ENCODE data around the gene CASKIN2. TPM values are rescaled to one million over a fixed set of nuclear protein-coding genes. Genes with fewer than 3 reads are reported as not detected.

Gene CASKIN2
- total RNA-seq, 1 experiment from 2014 or later, result 19.2 TPM

DNA sequence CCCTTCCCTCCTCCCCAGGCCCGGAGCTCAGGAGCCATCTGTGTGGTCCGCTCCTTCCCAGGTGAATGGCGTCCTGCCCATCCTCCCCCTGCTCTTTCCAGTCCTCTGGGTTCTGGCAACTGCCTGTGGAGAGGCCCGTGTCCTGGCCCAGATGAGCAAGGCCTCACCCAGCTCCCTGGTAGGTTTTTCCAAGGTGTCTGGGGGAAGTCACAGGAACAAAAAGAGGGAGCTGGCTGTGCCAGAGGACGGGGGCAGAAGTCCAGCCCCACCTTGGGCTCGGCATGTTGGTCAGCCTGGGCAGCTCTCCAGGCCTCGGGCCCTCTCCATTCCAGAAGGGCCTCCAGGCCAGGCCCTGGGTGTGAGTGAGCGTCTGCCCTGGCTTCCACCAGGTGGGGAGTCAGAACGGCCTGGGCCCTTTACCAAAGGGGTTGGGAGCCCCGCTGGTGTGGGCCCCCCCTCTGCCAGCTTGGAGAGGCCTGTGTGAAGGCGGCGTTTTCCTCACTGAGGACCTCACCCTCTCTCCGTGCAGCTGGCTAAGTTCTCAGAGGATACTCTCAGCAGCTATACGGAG is 25.1 kb downstream of the CASKIN2 start:
- no peak overlapping the region for H3K4me3 Mint-ChIP-seq (ENCODE audit: unreplicated experiment)
- ChIA-PET CTCF (interaction anchor here (0.7 to 1.4 kb wide), 2 partner anchors 14 to 26 kb away, joined by 3 to 4 read pairs; partner anchors contain the start of gene TSEN54), POLR2A (interaction anchor here (0.7 to 1.0 kb wide), 2 partner anchors 9 to 290 kb away, joined by 3 read pairs; no protein-coding TSS in a partner anchor)
- peaks cover 16% of the 10 kb centered on the region for H3K36me3 Mint-ChIP-seq (ENCODE audit: insufficient read depth, unreplicated experiment)
- intact Hi-C loops (cut with micrococcal nuclease), result no loop called here
- H3K27ac Mint-ChIP-seq (ENCODE audit: low read depth, unreplicated experiment), result no peak overlapping the region
- DNase-seq (ENCODE audit: unreplicated experiment), result no peak
- TF ChIP-seq, protein P1, sequence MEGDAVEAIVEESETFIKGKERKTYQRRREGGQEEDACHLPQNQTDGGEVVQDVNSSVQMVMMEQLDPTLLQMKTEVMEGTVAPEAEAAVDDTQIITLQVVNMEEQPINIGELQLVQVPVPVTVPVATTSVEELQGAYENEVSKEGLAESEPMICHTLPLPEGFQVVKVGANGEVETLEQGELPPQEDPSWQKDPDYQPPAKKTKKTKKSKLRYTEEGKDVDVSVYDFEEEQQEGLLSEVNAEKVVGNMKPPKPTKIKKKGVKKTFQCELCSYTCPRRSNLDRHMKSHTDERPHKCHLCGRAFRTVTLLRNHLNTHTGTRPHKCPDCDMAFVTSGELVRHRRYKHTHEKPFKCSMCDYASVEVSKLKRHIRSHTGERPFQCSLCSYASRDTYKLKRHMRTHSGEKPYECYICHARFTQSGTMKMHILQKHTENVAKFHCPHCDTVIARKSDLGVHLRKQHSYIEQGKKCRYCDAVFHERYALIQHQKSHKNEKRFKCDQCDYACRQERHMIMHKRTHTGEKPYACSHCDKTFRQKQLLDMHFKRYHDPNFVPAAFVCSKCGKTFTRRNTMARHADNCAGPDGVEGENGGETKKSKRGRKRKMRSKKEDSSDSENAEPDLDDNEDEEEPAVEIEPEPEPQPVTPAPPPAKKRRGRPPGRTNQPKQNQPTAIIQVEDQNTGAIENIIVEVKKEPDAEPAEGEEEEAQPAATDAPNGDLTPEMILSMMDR (IDR thresholded peaks at IDR 0.05; ENCODE audit: unreplicated experiment), result no peak
- no TSS peak for BruUV-seq (replicated peaks)
- no peaks in the 10 kb centered on the region for H3K27me3 Mint-ChIP-seq (ENCODE audit: insufficient read depth, unreplicated experiment)
- no peaks in the 10 kb centered on the region for H3K9me3 Mint-ChIP-seq (ENCODE audit: unreplicated experiment)
- H3K4me1 Mint-ChIP-seq (ENCODE audit: insufficient read depth, unreplicated experiment), result no peaks in the 10 kb centered on the region

DNA sequence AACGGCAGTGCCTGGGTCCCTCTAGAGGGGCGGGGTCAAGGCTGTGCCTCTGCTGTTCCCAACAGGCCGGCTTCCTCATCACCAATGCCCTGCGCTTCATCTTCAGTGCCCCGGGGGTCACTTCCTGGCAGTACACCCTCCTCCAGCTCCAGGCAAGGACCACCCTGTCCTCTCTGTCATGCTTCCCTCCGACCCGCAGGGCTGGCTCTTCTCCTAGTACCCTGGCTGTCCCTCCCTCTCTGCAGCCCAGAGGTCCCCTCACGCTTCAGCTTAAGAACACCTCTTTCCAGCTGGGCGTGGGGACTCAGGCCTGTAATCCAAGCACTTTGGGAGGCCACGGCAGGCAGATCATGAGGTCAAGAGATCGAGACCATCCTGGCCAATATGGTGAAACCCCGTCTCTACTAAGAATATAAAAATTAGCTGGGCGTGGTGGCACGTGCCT is 25.8 kb downstream of the CASKIN2 start:
- no peak for DNase-seq (ENCODE audit: unreplicated experiment)
- Mint-ChIP-seq H3K9me3 (ENCODE audit: unreplicated experiment) (no peaks in the 10 kb centered on the region), H3K27ac (ENCODE audit: low read depth, unreplicated experiment) (no peak overlapping the region), H3K4me3 (ENCODE audit: unreplicated experiment) (no peak overlapping the region), H3K27me3 (ENCODE audit: insufficient read depth, unreplicated experiment) (no peaks in the 10 kb centered on the region), H3K36me3 (ENCODE audit: insufficient read depth, unreplicated experiment) (peaks cover 11% of the 10 kb centered on the region), H3K4me1 (ENCODE audit: insufficient read depth, unreplicated experiment) (no peaks in the 10 kb centered on the region)
- ChIA-PET POLR2A (interaction anchor here (0.7 to 1.0 kb wide), 2 partner anchors 10 to 291 kb away, joined by 3 read pairs; no protein-coding TSS in a partner anchor), CTCF (interaction anchor here (0.7 to 1.4 kb wide), 2 partner anchors 14 to 27 kb away, joined by 3 to 4 read pairs; partner anchors contain the start of gene TSEN54)
- TF ChIP-seq, protein P1 (IDR thresholded peaks at IDR 0.05; ENCODE audit: unreplicated experiment), result no peak
- BruUV-seq (replicated peaks), result no TSS peak
- intact Hi-C loops (cut with micrococcal nuclease), result no loop called here

DNA sequence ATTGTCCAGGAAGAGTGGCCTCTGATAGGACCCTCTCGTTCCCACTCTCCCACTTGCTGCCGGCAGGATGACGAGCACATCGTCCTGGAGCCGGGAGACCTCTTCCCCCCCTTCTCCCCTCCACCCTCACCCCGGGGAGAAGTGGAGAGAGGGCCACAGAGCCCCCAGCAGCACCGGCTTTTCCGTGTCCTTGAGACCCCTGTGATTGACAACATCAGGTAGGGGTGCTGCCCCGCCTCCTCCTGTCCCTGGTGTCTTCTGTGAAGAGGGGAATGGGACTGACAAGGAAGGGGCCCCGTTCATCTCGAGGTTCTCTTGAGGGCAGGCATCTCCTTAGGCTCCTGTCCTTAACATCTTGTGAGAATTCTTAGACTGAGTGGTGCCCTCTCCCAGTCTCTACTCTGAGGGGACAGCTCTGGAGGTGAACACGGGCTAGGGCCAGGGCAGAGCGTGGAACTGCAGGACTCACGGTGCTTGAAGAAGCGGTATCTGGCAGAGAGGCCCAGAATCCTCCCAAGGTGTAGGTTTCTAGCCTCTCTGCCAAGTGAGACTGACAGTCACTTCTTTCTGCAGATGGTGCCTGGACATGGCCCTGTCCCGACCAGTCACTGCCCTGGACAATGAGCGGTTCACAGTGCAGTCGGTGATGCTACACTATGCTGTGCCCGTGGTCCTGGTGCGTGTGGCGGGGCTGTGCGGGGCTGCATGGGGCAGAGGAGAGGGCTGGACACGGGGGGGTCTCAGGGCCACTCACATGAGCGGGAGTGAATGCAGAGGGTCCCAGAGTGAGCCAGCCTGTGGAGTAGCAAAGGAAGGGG is 26.4 kb downstream of the CASKIN2 start:
- TF ChIP-seq, protein P1 (IDR thresholded peaks at IDR 0.05; ENCODE audit: unreplicated experiment), result no peak
- Mint-ChIP-seq H3K27me3 (ENCODE audit: insufficient read depth, unreplicated experiment) (no peaks in the 10 kb centered on the region), H3K36me3 (ENCODE audit: insufficient read depth, unreplicated experiment) (peaks cover 5% of the 10 kb centered on the region), H3K9me3 (ENCODE audit: unreplicated experiment) (no peaks in the 10 kb centered on the region), H3K4me1 (ENCODE audit: insufficient read depth, unreplicated experiment) (no peaks in the 10 kb centered on the region), H3K4me3 (ENCODE audit: unreplicated experiment) (no peak overlapping the region), H3K27ac (ENCODE audit: low read depth, unreplicated experiment) (no peak overlapping the region)
- ChIA-PET CTCF (interaction anchor here (1.4 kb wide), 1 partner anchor 27 kb away, joined by 4 read pairs; the partner anchor contains the start of gene TSEN54), POLR2A (no interaction called here)
- intact Hi-C loops (cut with micrococcal nuclease), result no loop called here
- BruUV-seq (replicated peaks), result no TSS peak
- DNase-seq (ENCODE audit: unreplicated experiment), result no peak
